ENCODE results near the gene ACOXL.

ACOXL gene

GRCh38 chr2:111015283-111015995 is 283.1 kb downstream of the ACOXL start:
- no peak for DNase-seq (ENCODE audit: low spot score)

- DNase-seq (ENCODE audit: low spot score), result no peak
These were observed 284.8 kb downstream of the ACOXL start for GRCh38 chr2:111017034-111017622.

- no peak for DNase-seq (ENCODE audit: low spot score)
These were observed 285.5 kb downstream of the ACOXL start for GRCh38 chr2:111017909-111018308.

GRCh38 chr2:111019381-111019780 is 287.0 kb downstream of the ACOXL start:
- no peak for DNase-seq (ENCODE audit: low spot score)

GRCh38 chr2:111022633-111023032 is 290.3 kb downstream of the ACOXL start:
- no peak for DNase-seq (ENCODE audit: low spot score)

GRCh38 chr2:111024496-111024895 is 292.1 kb downstream of the ACOXL start:
- no peak for DNase-seq (ENCODE audit: low spot score)

- DNase-seq (ENCODE audit: low spot score), result no peak
These were observed 292.9 kb downstream of the ACOXL start for GRCh38 chr2:111025288-111025687.

GRCh38 chr2:111028720-111029119 is 296.3 kb downstream of the ACOXL start:
- DNase-seq (ENCODE audit: low spot score), result no peak

GRCh38 chr2:111029181-111029927 is 297.0 kb downstream of the ACOXL start:
- DNase-seq (ENCODE audit: low spot score), result no peak

- no peak for DNase-seq (ENCODE audit: low spot score)
These were observed 298.0 kb downstream of the ACOXL start for GRCh38 chr2:111030260-111030891.

GRCh38 chr2:111030945-111031344 is 298.6 kb downstream of the ACOXL start:
- DNase-seq (ENCODE audit: low spot score), result no peak

GRCh38 chr2:111031546-111032478 is 299.4 kb downstream of the ACOXL start:
- no peak for DNase-seq (ENCODE audit: low spot score)

- no peak for DNase-seq (ENCODE audit: low spot score)
These were observed 300.5 kb downstream of the ACOXL start for GRCh38 chr2:111032721-111033429.

GRCh38 chr2:111034146-111034545 is 301.8 kb downstream of the ACOXL start:
- no peak for DNase-seq (ENCODE audit: low spot score)

GRCh38 chr2:111034606-111035005 is 302.2 kb downstream of the ACOXL start:
- DNase-seq (ENCODE audit: low spot score), result no peak

GRCh38 chr2:111035830-111036441 is 303.6 kb downstream of the ACOXL start:
- DNase-seq (ENCODE audit: low spot score), result no peak

- DNase-seq (ENCODE audit: low spot score), result no peak
These were observed 304.8 kb downstream of the ACOXL start for GRCh38 chr2:111037128-111037527.

GRCh38 chr2:111039628-111040383 is 307.4 kb downstream of the ACOXL start:
- DNase-seq (ENCODE audit: low spot score), result no peak

GRCh38 chr2:111041398-111042202 is 309.2 kb downstream of the ACOXL start:
- DNase-seq (ENCODE audit: low spot score), result no peak

Measured in CD4-positive, alpha-beta T cell treated with Interleukin-15 for 4 hours (primary cell).